Fibroblast of gingiva (primary cell): ENCODE measurements around the gene TCEA2.
"Not testable (repeated sequence)": the region's sequence is repeated elsewhere in the genome, so short reads cannot be mapped to it uniquely, and the experiment has no call there.

Experiments
- DNase-seq: peaks from one replicate; pipeline ENCODE4 v3.0.0-alpha.2; 2011; ENCODE audit warnings: low read depth

Gene TCEA2

GRCh38 chr20:64077876-64078551, 15.0 kb downstream of the TCEA2 start:
- no peak for DNase-seq

- no peak for DNase-seq
Observed at GRCh38 chr20:64078934-64079272, 15.9 kb downstream of the TCEA2 start.

DNA sequence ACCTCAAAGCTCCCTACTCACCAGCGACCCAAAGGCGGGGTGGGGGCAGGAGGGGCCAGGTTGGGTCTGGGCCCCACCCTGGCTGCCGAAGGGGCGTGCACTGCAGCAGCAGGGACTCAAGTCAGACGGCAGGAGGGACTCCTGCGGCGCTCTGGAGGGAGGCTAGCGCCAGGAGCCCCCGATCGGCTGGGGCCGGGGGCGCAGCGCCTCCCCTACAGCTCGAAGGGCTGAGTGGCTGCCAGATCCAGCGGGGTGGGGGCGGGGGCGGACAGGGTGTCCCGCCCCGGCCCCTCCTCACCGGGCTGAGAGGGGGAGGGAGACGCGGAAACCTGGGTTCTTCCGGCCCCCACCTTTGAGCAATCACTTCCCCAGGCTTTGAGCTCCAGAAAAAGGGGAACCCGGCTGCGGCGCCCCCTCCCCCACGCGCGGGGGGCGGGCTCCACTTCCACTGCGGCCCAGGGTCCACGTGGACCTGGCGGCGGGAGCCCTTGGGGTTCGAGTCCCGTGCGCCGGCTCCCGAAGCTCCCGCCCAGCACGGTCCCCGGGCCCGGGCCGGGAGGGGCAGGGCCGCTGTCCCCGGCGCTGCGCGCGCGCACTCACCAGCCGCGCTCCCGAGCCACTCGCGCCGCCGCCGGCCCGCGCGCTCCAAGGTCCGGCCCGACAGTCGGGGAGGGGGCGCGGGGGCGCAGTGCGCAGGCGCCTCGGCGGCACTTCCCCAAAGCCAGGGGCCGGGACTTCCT, 16.4 kb downstream of the TCEA2 start, which contains the start of gene RGS19:
TSS of gene RGS19 (minus strand) at position 246 of the 740 bp plus-strand sequence. CDS start 2,632 bp downstream, outside the sequence.
- DNase-seq, result peak; percentile 74

DNA sequence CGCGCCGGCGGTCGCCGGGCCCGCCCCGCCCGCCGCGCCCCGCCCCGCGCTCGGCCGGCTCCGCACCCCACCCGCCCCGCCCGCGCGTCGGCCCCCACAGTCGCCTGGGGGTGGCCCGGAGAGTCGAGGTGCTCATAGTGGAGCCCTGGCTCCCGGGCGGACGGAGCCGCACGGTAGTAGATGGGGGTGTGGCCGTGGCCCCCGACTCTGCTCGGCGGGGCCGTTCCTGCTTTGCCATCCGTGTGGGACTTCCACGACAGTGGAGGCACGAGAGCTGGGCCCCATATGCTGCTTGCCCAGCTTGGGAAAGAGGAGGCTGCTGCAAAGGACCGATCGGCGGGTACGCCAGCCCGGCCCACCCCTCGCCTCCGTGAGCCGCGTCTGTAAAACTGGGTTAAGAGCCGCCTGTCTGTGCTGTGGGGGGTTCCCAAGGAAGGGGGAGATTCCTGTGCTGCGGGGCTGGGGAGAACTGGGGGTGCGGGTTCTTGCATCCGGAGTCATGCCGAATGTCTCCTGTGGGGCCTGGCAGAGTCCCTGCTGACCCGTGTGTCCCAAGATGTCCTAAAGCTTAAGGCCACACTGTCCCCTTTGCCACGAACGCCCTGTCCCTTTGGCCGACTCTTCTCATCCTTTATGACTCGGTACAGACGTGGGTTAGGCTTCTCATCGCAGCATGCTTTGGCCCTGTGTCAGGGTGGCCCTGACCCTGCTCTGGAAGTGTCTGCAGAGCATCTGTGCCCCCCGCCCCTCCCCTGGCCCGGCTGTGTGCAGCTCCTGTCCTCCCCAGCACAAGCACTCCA, 17.2 kb downstream of the TCEA2 start, which contains the start of gene OPRL1:
TSS of gene OPRL1 (plus strand) at position 70 of the 800 bp plus-strand sequence. CDS start 12,639 bp downstream, outside the sequence.
- DNase-seq, result no peak

DNA sequence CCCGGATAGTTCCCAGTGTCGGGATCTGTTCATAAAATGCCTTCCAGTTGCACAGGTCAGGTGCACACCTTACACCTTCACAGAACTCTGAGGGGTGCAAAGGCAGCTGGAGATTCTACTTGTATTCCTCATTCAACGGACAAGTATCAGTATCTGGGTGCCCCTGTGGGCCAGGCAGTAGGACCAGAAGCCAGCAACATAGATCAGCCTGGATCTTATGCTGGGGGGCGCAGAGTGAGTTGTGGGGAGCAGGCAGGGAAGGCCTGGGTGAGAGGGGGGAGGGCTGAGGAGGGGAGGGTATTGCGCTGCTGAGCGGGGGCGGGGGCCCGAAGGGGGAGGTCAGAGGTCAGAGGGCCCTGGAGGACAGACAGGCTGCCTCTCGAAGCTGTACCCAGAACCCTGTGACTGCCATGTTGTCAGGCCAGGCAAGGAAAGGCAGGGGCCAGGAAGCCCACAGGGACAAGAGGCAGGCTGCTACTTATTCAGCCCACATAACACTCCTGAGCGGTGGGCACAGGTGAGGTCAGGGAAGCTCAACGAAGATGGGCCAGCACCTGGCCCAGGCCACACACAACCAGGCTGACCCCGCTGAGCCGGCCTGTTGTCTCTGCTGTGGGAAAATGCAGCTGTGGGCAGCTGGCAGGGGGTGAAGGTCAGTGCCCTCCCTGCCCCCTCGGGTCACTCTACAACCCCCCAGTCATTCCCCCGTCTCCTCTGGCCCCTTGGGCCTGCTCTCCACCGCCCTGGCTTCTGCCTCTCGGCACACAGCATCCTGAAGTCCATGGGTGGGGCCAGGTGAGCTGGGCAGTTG, 18.0 kb downstream of the TCEA2 start:
- DNase-seq, result no peak

DNA sequence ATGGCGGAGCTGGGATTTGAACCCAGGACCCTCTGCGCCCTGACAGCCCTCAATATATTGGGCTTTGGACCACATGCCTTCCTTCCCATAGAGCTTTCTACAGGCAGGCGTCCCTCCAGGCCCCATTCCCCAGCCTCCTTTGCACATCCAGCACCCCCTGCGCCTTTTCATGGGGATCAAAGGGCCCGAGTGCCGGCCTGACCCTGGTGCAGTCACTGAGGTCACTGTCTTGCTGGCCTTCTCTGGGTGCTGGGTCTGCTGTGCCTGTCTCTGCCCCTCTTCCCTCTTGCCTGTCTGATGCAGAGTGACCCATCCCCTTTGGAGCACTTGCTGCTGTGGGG, 18.6 kb downstream of the TCEA2 start:
- DNase-seq, result no peak

GRCh38 chr20:64082126-64082731, 19.2 kb downstream of the TCEA2 start:
- DNase-seq, result no peak

GRCh38 chr20:64082820-64083377, 19.9 kb downstream of the TCEA2 start:
- DNase-seq, result no peak

DNA sequence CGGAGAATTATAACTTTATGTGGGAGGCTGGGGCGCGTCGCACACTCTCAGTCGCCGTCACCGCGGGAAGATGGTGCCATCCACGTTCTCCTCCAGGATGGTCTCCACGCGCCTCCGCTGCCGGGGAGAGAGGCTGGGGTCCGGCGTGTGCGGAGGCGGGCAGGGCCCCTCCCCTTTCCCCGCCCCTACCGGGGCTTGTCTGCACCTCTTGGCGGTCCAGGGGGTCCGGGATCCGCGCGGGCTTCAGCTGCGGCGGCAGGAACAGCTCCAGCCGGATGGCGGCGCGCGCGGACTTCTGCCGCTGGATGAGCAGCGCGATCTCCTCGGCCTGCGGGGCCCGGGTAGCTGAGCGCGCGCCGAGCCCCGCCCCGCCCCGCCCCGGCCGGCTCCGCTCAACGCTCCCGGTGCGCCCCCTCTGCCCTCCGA, 20.4 kb downstream of the TCEA2 start:
- DNase-seq, result peak; percentile 68

GRCh38 chr20:64083804-64084684, 21.0 kb downstream of the TCEA2 start, which contains the start of gene LKAAEAR1:
Gene LKAAEAR1, minus strand, starts transcription at chr20:64084398. Its CDS starts 179 bp downstream, at chr20:64084219.
- no peak for DNase-seq

- DNase-seq, result no peak
Observed at GRCh38 chr20:64084685-64085152, 21.7 kb downstream of the TCEA2 start.

DNA sequence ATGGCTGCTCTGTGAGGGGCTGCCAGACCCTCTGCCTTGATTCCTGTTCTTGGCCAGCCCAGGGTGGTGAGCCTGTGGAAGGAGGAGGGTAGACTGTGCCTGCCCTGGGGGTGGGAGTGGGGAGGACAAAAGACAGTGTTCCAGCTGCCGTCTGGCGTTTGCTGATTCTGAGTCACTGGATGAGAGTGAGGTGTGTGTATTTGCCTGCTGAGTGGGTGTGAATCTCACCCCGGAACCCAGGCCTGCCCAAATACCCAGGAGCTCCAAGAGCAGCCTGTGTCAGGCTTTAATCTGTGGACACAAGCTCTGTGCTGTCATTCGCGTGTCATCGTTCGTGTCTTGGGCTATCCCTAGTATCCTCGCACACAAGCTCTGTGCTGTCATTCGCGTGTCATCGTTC, 23.8 kb downstream of the TCEA2 start:
- no peak for DNase-seq

GRCh38 chr20:64087226-64087825, 24.3 kb downstream of the TCEA2 start:
- DNase-seq, result not testable (repeated sequence)

- DNase-seq, result not testable (repeated sequence)
Observed at GRCh38 chr20:64088586-64088985, 25.6 kb downstream of the TCEA2 start.

DNA sequence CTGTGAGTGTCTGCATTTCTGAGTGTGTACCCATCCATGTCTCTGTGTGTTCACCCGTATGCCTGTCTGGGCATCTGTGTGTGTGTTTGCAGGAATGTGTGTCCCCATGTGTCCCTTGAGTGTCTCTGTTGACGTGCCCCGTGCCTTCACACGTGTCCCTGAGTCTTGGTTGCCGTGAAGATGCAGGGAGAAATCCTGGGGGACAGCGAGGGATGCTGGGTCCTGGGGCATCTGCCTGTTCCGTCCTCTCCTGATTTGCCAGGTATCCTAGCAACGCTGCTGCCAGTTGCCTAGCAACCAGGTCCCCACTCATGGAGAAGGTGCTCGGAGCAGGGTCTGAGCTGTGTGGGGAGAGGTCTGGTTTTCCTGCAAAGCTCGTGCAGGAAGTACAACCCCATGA, 27.2 kb downstream of the TCEA2 start:
- no peak for DNase-seq

DNA sequence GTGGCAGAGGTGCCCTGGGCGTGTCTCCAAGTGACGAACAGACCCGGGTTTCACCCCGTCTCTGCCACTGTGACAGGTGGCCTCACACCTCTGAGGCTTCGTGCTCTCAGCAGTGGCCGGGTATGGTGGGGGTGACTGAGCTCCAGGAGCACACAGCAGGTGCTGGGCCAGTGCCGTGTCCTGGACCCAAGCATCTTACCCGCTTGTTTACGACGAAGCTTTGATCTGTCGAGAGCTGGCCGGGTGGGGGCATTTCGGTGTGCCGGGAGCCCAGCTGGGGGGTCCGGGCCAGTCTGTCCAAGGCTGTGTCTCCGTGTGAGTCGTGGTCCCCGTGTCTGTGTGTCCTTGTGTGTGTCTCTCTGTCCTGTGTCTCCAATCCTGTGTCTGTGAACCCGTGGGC, 28.3 kb downstream of the TCEA2 start:
- DNase-seq, result no peak

DNA sequence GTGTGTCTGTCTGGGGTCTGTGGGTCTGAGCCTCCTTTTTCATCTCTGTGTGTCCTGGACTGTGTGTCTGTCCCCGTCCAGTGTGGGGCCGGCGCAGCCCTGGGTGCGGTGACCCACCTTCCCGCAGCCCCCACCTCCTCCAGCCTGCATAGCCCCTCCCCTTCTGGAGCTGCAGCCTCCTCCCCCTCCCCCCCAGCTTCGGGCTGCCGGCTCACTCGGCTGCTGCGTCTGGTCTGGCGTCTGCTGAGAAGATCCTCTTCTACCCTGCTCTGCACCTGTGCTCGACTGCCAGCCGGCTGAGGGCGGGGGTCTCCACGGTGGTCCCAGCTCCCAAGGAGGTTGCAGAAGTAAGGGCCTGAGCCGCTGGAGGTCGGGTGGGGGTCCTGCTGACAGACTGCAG, 28.8 kb downstream of the TCEA2 start:
- no peak for DNase-seq

GRCh38 chr20:64092258-64093012, 29.4 kb downstream of the TCEA2 start:
- no peak for DNase-seq
